Prostate gland (tissue), 2 donors: ENCODE measurements around the gene TNFRSF14.
"Not testable (repeated sequence)": the region's sequence is repeated elsewhere in the genome, so short reads cannot be mapped to it uniquely, and the experiment has no call there.

ENCODE experiments used
- POLR2A ChIP-seq: fragments of 450-650 bp; IDR thresholded peaks from one replicate; pipeline ENCODE4 v1.6.1; 2016; ENCODE audit warnings: antibody characterized with exemption, mild to moderate bottlenecking
- TF ChIP-seq, protein P1 (sequence below), 4 experiments: fragments of 200-600 bp in 2 of 4; fragments of 450-650 bp in 2 of 4; sonication (generic) in 2 of 4; IDR thresholded peaks; 1 replicate in 3 of 4; 2 replicates in 1 of 4; pipeline ENCODE4 v1.5.1; 2016 to 2019; ENCODE audit warnings: antibody characterized with exemption in 4 of 4, mild to moderate bottlenecking in 2 of 4, moderate library complexity in 2 of 4

DNA sequence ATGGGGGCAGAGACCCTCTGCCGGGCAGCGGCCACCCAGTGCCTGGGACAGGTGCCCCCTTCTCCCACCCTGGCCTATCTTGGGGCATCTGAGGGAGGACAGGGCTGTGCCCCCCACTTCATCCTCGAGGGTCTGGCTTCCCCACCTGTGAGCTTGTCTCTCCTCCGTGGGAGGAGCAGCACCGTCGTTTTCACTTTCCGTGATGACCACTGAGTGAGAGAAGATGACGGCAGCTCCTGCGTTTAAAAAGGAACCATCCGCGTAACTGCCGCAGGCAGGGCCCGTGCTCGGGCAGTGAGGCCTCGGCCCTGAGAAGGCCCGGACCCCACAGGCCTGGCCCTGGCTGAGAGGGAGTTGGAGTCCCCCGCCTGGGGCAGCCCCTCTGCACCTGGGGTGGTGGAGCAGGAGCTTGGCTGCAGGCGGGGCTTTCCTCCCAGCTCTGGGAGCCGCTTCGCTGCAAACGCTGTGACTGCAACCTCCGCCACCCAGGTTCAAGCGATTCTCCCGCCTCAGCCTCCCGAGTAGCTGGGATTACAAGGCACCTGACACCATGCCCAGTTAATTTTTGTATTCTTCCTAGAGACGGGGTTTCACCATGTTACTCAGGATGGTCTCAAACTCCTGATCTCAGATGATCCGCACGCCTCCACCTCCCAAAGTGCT is 6.7 kb upstream of the TNFRSF14 start:
- TF ChIP-seq, protein P1, sequence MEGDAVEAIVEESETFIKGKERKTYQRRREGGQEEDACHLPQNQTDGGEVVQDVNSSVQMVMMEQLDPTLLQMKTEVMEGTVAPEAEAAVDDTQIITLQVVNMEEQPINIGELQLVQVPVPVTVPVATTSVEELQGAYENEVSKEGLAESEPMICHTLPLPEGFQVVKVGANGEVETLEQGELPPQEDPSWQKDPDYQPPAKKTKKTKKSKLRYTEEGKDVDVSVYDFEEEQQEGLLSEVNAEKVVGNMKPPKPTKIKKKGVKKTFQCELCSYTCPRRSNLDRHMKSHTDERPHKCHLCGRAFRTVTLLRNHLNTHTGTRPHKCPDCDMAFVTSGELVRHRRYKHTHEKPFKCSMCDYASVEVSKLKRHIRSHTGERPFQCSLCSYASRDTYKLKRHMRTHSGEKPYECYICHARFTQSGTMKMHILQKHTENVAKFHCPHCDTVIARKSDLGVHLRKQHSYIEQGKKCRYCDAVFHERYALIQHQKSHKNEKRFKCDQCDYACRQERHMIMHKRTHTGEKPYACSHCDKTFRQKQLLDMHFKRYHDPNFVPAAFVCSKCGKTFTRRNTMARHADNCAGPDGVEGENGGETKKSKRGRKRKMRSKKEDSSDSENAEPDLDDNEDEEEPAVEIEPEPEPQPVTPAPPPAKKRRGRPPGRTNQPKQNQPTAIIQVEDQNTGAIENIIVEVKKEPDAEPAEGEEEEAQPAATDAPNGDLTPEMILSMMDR (IDR thresholded peaks at IDR 0.05) = not testable (repeated sequence)
- TF ChIP-seq POLR2A = not testable (repeated sequence)
